Body of pancreas (tissue), 4 donors: ENCODE data around the gene CFLAR. TPM values are rescaled to one million over a fixed set of nuclear protein-coding genes. Genes with fewer than 3 reads are reported as not detected.

Experiments
- ATAC-seq: fragments of 150-250 bp; one replicate; pipeline ENCODE4 v1.9.1; 2016
- DNase-seq, 4 donors: peaks; one replicate each; pipeline ENCODE4 v3.0.0-alpha.2; 2019
- H3K27ac ChIP-seq, 4 donors: fragments of 200-600 bp; sonication (generic); 1 replicate in 3 of 4; 2 replicates in 1 of 4; pipeline versions ENCODE4 v1.5.1 to v1.6.1; 2016 to 2019; ENCODE audit warnings: mild to moderate bottlenecking in 1 of 4, mixed read lengths in 1 of 4, moderate library complexity in 1 of 4
- H3K27me3 ChIP-seq, 2 donors: fragments of 200-600 bp; sonication (generic); one replicate each; pipeline ENCODE4 v1.6.0; 2016; ENCODE audit warnings: mild to moderate bottlenecking in 1 of 2
- H3K36me3 ChIP-seq, 2 donors: fragments of 200-600 bp; sonication (generic); replicated peaks in 1 of 2; 2 replicates each; pipeline ENCODE4 v1.5.1; 2016; ENCODE audit warnings: low read depth in 2 of 2; ENCODE audit not compliant: insufficient read depth in 1 of 2
- H3K4me1 ChIP-seq: fragments of 200-600 bp; sonication (generic); one replicate; pipeline ENCODE4 v1.6.0; 2016
- H3K4me3 ChIP-seq, 2 donors: fragments of 200-600 bp; sonication (generic); 1 replicate in 1 of 2; 2 replicates in 1 of 2; pipeline ENCODE4 v1.5.1; 2016 to 2019
- H3K9me3 ChIP-seq, 3 donors: fragments of 200-600 bp; sonication (generic); 1 replicate in 2 of 3; 2 replicates in 1 of 3; pipeline ENCODE4 v1.5.1; 2016
- CTCF ChIP-seq, 7 experiments: fragments of 450-650 bp in 4 of 7; fragments of 200-600 bp in 3 of 7; sonication (generic) in 3 of 7; IDR thresholded peaks; one replicate each; pipeline ENCODE4 v1.5.1; 2016 to 2019; ENCODE audit warnings: antibody characterized with exemption in 7 of 7
- POLR2A ChIP-seq, 3 donors: fragments of 450-650 bp; IDR thresholded peaks; one replicate each; pipeline ENCODE4 v1.6.1; 2016; ENCODE audit warnings: antibody characterized with exemption in 3 of 3, mild to moderate bottlenecking in 2 of 3
- WGBS, 2 donors: methylation state at CpG; one replicate each; pipeline ENCODE4 v1.1.5; 2017; 5-methylcytosine and 5-hydroxymethylcytosine counted together
- intact Hi-C: fragments of 100-400 bp; cut with DNase I; formaldehyde crosslinking; loops from one replicate; pipeline ENCODE4 v1.15.1; 2023
- total RNA-seq, 2 donors: library from RNA; depleted of rRNA; stranded (reverse); fragments of >200 nt; gene quantifications; one replicate each; pipeline ENCODE4 v1.1.0, GENCODE V29; 2016

Gene CFLAR
- total RNA-seq, 2 donors from 2014 or later, result 83.3 to 113 TPM

- TF ChIP-seq CTCF (IDR thresholded peaks at IDR 0.05), result no peak
- DNase-seq, result no peak
Measured at GRCh38 chr2:201174687-201175086, 58.7 kb downstream of the CFLAR start.

GRCh38 chr2:201176081-201176481 is 60.1 kb downstream of the CFLAR start:
- H3K4me3 ChIP-seq, result no peak overlapping the region
- peak; percentile 68 for ATAC-seq
- no peaks in the 10 kb centered on the region for H3K27me3 ChIP-seq
- DNase-seq, result peak in 3 of 4 donors; percentile 43 to 65 (median 48)
- no peaks in the 10 kb centered on the region for H3K9me3 ChIP-seq
- no peaks in the 10 kb centered on the region for H3K36me3 ChIP-seq
- WGBS, 2 donors, result 2 to 13% methylated on average over 4 to 5 of the region's 6 CpGs
- H3K27ac ChIP-seq, result peak overlapping the region in 3 of 4 donors; percentile 39 to 68 (median 47)
- TF ChIP-seq CTCF (IDR thresholded peaks at IDR 0.05) (no peak), POLR2A (IDR thresholded peaks at IDR 0.05) (no peak)
- peaks cover 14% of the 10 kb centered on the region for H3K4me1 ChIP-seq
- intact Hi-C loops, result loop anchor here (5.0 kb wide), 1 partner anchor 274 kb away; no protein-coding TSS in a partner anchor

More at GRCh38 chr2:201174687-201175086, 58.7 kb downstream of the CFLAR start:
- WGBS, 2 donors, result 56 to 57% methylated on average over 1 of the region's 1 CpG
- no peak for ATAC-seq
- intact Hi-C loops, result loop anchor here (5.0 kb wide), 1 partner anchor 272 kb away; no protein-coding TSS in a partner anchor
- no peaks in the 10 kb centered on the region for H3K27me3 ChIP-seq
- H3K27ac ChIP-seq, result no peak overlapping the region
- no peaks in the 10 kb centered on the region for H3K36me3 ChIP-seq
- peaks cover 14% of the 10 kb centered on the region for H3K4me1 ChIP-seq
- no peaks in the 10 kb centered on the region for H3K9me3 ChIP-seq
- H3K4me3 ChIP-seq, result no peak overlapping the region

GRCh38 chr2:201180010-201180409 is 64.0 kb downstream of the CFLAR start:
- no peak overlapping the region for H3K4me3 ChIP-seq
- no peak overlapping the region for H3K27ac ChIP-seq
- no peaks in the 10 kb centered on the region for H3K9me3 ChIP-seq
- DNase-seq (no peak), ATAC-seq (no peak)
- intact Hi-C loops, result no loop called here
- 49 to 52% methylated on average over 3 of the region's 3 CpGs for WGBS, 2 donors
- H3K4me1 ChIP-seq, result peaks cover 33% of the 10 kb centered on the region
- TF ChIP-seq POLR2A (IDR thresholded peaks at IDR 0.05) (no peak), CTCF (IDR thresholded peaks at IDR 0.05) (no peak)
- H3K36me3 ChIP-seq, result no peaks in the 10 kb centered on the region
- H3K27me3 ChIP-seq, result no peaks in the 10 kb centered on the region

- Histone ChIP-seq H3K36me3 (no peaks in the 10 kb centered on the region), H3K4me3 (peak within 1 kb of the TSS; percentile 12 to 28), H3K27me3 (no peaks in the 10 kb centered on the region), H3K4me1 (peaks cover 39% of the 10 kb centered on the region), H3K27ac (peak within 1 kb of the TSS in 3 of 4 donors; percentile 53 to 85 (median 77)), H3K9me3 (no peaks in the 10 kb centered on the region)
- ATAC-seq (peak; percentile 97), DNase-seq (peak; percentile 22 to 66 (median 30))
- WGBS, 2 donors, result 31 to 33% methylated on average over 11 of the region's 11 CpGs
- TF ChIP-seq CTCF (IDR thresholded peaks at IDR 0.05), result peak; percentile 11 to 82 (median 74)
- peak; percentile 27 to 87 (median 81) for TF ChIP-seq POLR2A (IDR thresholded peaks at IDR 0.05)
- intact Hi-C loops, result no loop called here
Measured at GRCh38 chr2:201182650-201183364, 66.8 kb downstream of the CFLAR start, which contains the start of gene CASP10. Gene CASP10, plus strand, starts transcription at chr2:201183141. Its CDS starts 2,637 bp downstream, at chr2:201185778.
